OCI-LY7 (cell line): ENCODE measurements around the gene GRAMD1B. TPM values are rescaled to one million over a fixed set of nuclear protein-coding genes. Genes with fewer than 3 reads are reported as not detected.

Experiments used
- BruUV-seq: library from RNA; stranded (reverse); fragments of 400-500 nt; replicated peaks from 2 replicates; lab custom pipeline; 2021; lab: Mats Ljungman, UMichigan
- CTCF ChIA-PET: fragments of 300-600 bp; sonication (Branson Sonifier 250); formaldehyde crosslinking; loops from one replicate; lab custom pipeline; 2022; ENCODE audit warnings: antibody characterized with exemption; ENCODE audit not compliant: unreplicated experiment; lab: Charles Lee
- POLR2A ChIA-PET: fragments of 300-600 bp; sonication (Branson Sonifier 250); formaldehyde crosslinking; loops from one replicate; lab custom pipeline; 2022; ENCODE audit warnings: antibody characterized with exemption; lab: Charles Lee
- DNase-seq: peaks from one replicate; pipeline ENCODE4 v3.0.0-alpha.2; 2015; ENCODE audit warnings: low spot score
- H2AFZ ChIP-seq: fragments of 200-600 bp; sonication (generic), shearing (Covaris generic); 2 replicates; pipeline ENCODE4 v1.6.1; 2014; ENCODE audit warnings: mild to moderate bottlenecking, antibody characterized with exemption, low read length, moderate library complexity
- H3K27ac ChIP-seq: fragments of 200-600 bp; sonication (generic); 2 replicates; pipeline ENCODE4 v1.5.1; 2014; ENCODE audit warnings: mixed run types, low read depth, mild to moderate bottlenecking, moderate library complexity, low read length, inconsistent platforms; ENCODE audit not compliant: poor library complexity, severe bottlenecking
- H3K36me3 ChIP-seq: fragments of 200-600 bp; sonication (generic); 2 replicates; pipeline ENCODE4 v1.6.1; 2014; ENCODE audit warnings: mild to moderate bottlenecking, antibody characterized with exemption, low read length, moderate library complexity, mixed read lengths; ENCODE audit not compliant: insufficient read depth
- H3K4me1 ChIP-seq: fragments of 200-600 bp; sonication (generic); 2 replicates; pipeline ENCODE4 v1.5.1; 2014; ENCODE audit warnings: mild to moderate bottlenecking, low read length; ENCODE audit not compliant: insufficient read depth, poor library complexity, severe bottlenecking
- H3K4me2 ChIP-seq: fragments of 200-600 bp; sonication (generic); 2 replicates; pipeline ENCODE4 v1.6.1; 2014; ENCODE audit warnings: mild to moderate bottlenecking, low read length
- H3K4me3 ChIP-seq: fragments of 200-600 bp; sonication (generic); 2 replicates; pipeline ENCODE4 v1.5.1; 2014; ENCODE audit warnings: mild to moderate bottlenecking, low read depth, low read length; ENCODE audit not compliant: poor library complexity, severe bottlenecking
- H3K79me2 ChIP-seq: fragments of 200-600 bp; sonication (generic); 2 replicates; pipeline ENCODE4 v1.6.1; 2016; ENCODE audit warnings: low read depth, mild to moderate bottlenecking, low read length, moderate library complexity, mixed read lengths; ENCODE audit not compliant: insufficient read depth
- H3K9me2 ChIP-seq: fragments of 200-600 bp; sonication (generic); 2 replicates; pipeline ENCODE4 v1.6.1; 2016; ENCODE audit warnings: mild to moderate bottlenecking, low read length, mixed read lengths; ENCODE audit not compliant: insufficient read depth
- H3K9me3 ChIP-seq: fragments of 200-600 bp; sonication (generic); 2 replicates; pipeline ENCODE4 v1.6.1; 2014; ENCODE audit warnings: mild to moderate bottlenecking, mixed run types, low read length, mixed read lengths
- H4K20me1 ChIP-seq: fragments of 200-600 bp; sonication (generic); 2 replicates; pipeline ENCODE4 v1.6.1; 2014; ENCODE audit warnings: mild to moderate bottlenecking, antibody characterized with exemption, low read length, moderate library complexity, mixed read lengths; ENCODE audit not compliant: insufficient read depth
- EZH2phosphoT487 ChIP-seq: fragments of 200-600 bp; sonication (generic); IDR thresholded peaks from 2 replicates; pipeline ENCODE4 v1.6.1; 2018; ENCODE audit warnings: low read depth, borderline replicate concordance, mild to moderate bottlenecking, mixed run types, antibody characterized with exemption, low read length, moderate library complexity, mixed read lengths
- intact Hi-C: fragments of 100-400 bp; cut with micrococcal nuclease; formaldehyde crosslinking; loops from one replicate; pipeline ENCODE4 v1.10.0; 2022; ENCODE audit not compliant: unreplicated experiment
- total RNA-seq, 2 experiments: library from RNA; depleted of rRNA in 1 of 2; stranded (reverse); fragments of >200 nt in 1 of 2; shearing (Covaris generic) in 1 of 2; gene quantifications; 2 replicates each; pipeline ENCODE4 v1.2.3, GENCODE V29; 2014 to 2022
- TF ChIP-seq, protein P1 (sequence below): fragments of 200-600 bp; sonication (generic); conservative IDR thresholded peaks from 2 replicates; pipeline ENCODE4 v1.5.1; 2014; ENCODE audit warnings: mild to moderate bottlenecking, antibody characterized with exemption, low read length, moderate library complexity, mixed read lengths

The GRAMD1B gene
- total RNA-seq, 2 experiments from 2014 or later, result 0.16 TPM; not detected in 1

DNA sequence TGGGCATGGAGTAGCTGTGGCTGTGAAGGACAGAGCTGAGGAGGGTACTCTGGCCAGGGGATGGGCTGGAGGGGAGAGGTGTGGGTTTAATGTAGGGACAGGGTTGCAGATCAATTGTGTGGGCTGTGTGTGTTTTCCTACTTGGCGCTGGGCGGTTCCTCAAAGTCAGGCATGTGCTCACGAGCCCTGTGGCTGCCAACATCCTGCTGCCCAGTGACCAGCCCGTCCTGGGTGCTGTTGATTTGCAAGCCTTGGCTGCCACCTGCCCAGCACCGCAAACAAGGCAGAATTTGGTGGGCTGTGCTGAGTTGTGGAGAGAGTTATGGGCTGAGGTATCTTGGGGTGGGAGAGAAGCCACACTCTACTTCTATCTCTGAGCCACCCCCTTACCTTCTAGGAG, 155.1 kb downstream of the GRAMD1B start:
- no peaks in the 10 kb centered on the region for H3K9me2 ChIP-seq
- intact Hi-C loops, result no loop called here
- H4K20me1 ChIP-seq, result no peaks in the 10 kb centered on the region
- H2AFZ ChIP-seq, result no peak overlapping the region
- no peaks in the 10 kb centered on the region for H3K9me3 ChIP-seq
- no peak for TF ChIP-seq EZH2phosphoT487
- TF ChIP-seq, protein P1, sequence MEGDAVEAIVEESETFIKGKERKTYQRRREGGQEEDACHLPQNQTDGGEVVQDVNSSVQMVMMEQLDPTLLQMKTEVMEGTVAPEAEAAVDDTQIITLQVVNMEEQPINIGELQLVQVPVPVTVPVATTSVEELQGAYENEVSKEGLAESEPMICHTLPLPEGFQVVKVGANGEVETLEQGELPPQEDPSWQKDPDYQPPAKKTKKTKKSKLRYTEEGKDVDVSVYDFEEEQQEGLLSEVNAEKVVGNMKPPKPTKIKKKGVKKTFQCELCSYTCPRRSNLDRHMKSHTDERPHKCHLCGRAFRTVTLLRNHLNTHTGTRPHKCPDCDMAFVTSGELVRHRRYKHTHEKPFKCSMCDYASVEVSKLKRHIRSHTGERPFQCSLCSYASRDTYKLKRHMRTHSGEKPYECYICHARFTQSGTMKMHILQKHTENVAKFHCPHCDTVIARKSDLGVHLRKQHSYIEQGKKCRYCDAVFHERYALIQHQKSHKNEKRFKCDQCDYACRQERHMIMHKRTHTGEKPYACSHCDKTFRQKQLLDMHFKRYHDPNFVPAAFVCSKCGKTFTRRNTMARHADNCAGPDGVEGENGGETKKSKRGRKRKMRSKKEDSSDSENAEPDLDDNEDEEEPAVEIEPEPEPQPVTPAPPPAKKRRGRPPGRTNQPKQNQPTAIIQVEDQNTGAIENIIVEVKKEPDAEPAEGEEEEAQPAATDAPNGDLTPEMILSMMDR, result no peak
- CTCF ChIA-PET, result no interaction called here
- H3K27ac ChIP-seq, result no peak overlapping the region
- no TSS peak for BruUV-seq
- no peak for DNase-seq
- no peaks in the 10 kb centered on the region for H3K36me3 ChIP-seq
- no peaks in the 10 kb centered on the region for H3K4me1 ChIP-seq
- POLR2A ChIA-PET, result no interaction called here
- no peak overlapping the region for H3K4me3 ChIP-seq
- no peak overlapping the region for H3K4me2 ChIP-seq
- no peaks in the 10 kb centered on the region for H3K79me2 ChIP-seq

DNA sequence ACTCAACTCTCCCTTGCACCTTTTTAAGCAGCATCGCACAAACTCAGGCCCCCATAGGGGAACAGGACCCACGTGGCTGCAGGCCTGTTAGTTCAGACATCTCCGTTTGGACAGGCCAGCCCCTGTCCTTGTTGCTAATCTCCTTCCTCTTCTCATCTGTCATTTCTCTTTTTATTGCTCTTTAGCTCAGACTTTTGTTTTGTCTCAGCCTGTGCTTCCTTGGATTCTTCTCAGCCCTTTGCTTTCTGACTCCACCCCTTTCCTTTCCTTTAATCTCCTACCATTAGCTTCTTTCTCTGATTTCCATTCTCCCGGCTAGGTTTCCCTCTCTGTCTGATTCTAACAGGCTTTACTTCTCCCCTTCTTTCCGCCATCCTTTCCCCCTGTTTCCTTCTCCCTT, 155.6 kb downstream of the GRAMD1B start:
- BruUV-seq, result no TSS peak
- H3K27ac ChIP-seq, result no peak overlapping the region
- H3K4me2 ChIP-seq, result no peak overlapping the region
- H3K4me3 ChIP-seq, result no peak overlapping the region
- H3K36me3 ChIP-seq, result no peaks in the 10 kb centered on the region
- H3K9me3 ChIP-seq, result no peaks in the 10 kb centered on the region
- TF ChIP-seq EZH2phosphoT487, result no peak
- TF ChIP-seq, protein P1, result no peak
- H4K20me1 ChIP-seq, result no peaks in the 10 kb centered on the region
- POLR2A ChIA-PET, result no interaction called here
- H2AFZ ChIP-seq, result no peak overlapping the region
- H3K4me1 ChIP-seq, result no peaks in the 10 kb centered on the region
- no peaks in the 10 kb centered on the region for H3K9me2 ChIP-seq
- intact Hi-C loops, result no loop called here
- DNase-seq, result no peak
- no peaks in the 10 kb centered on the region for H3K79me2 ChIP-seq
- CTCF ChIA-PET, result no interaction called here

DNA sequence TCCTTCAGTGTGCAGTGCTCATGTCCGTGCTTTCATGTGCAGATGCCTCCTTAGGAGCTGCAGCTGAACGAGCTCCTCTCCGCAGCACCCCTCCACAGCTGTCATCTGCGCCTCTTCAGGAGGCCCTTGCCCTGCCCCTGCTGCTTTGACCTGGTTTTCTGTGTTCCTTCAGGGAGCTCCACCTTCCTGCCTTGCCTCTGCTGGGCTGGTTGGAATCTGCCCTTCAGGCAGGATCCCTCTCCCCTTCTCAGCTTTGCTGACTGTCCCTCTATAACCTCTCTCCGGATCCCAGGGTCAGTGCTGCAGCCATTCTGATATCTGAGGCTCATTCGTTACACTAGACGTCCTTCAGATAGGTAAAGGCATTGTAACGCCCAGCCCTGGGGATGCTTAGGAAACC, 156.5 kb downstream of the GRAMD1B start:
- intact Hi-C loops, result no loop called here
- no peak overlapping the region for H2AFZ ChIP-seq
- CTCF ChIA-PET, result no interaction called here
- no peaks in the 10 kb centered on the region for H3K9me2 ChIP-seq
- H3K9me3 ChIP-seq, result no peaks in the 10 kb centered on the region
- no peaks in the 10 kb centered on the region for H4K20me1 ChIP-seq
- TF ChIP-seq, protein P1, result no peak
- TF ChIP-seq EZH2phosphoT487, result no peak
- BruUV-seq, result no TSS peak
- DNase-seq, result no peak
- no peak overlapping the region for H3K4me2 ChIP-seq
- no peak overlapping the region for H3K4me3 ChIP-seq
- no peaks in the 10 kb centered on the region for H3K79me2 ChIP-seq
- POLR2A ChIA-PET, result no interaction called here
- H3K27ac ChIP-seq, result no peak overlapping the region
- no peaks in the 10 kb centered on the region for H3K4me1 ChIP-seq
- H3K36me3 ChIP-seq, result no peaks in the 10 kb centered on the region
